Left lung (tissue), 10 donors: ENCODE results near the gene GXYLT1. TPM values are rescaled to one million over a fixed set of nuclear protein-coding genes. Genes with fewer than 3 reads are reported as not detected.

Source experiments
- ATAC-seq: fragments of 200-7000 bp; cut with Tn5 transposase; one replicate; pipeline ENCODE4 v1.9.1; 2020; ENCODE audit warnings: moderate library complexity
- DNase-seq, 4 donors: peaks; one replicate each; pipeline ENCODE4 v3.0.0-alpha.2; 2013 to 2020
- H3K27ac ChIP-seq, 2 donors: fragments of 200-600 bp; sonication (generic) in 1 of 2; one replicate each; pipeline versions ENCODE4 v1.5.0 to v1.8.0; 2020 to 2021
- H3K27me3 ChIP-seq, 2 donors: fragments of 200-600 bp; sonication (generic) in 1 of 2; one replicate each; pipeline versions ENCODE4 v1.5.0 to v1.8.0; 2020 to 2021
- H3K36me3 ChIP-seq, 2 donors: fragments of 200-600 bp; sonication (generic) in 1 of 2; one replicate each; pipeline versions ENCODE4 v1.5.0 to v1.8.0; 2020 to 2021
- H3K4me1 ChIP-seq, 2 donors: fragments of 200-600 bp; one replicate each; pipeline ENCODE4 v1.8.0; 2021
- H3K4me3 ChIP-seq, 2 donors: fragments of 200-600 bp; sonication (generic) in 1 of 2; one replicate each; pipeline versions ENCODE4 v1.5.0 to v1.8.0; 2020 to 2021; ENCODE audit warnings: mild to moderate bottlenecking in 1 of 2
- H3K9me3 ChIP-seq, 2 donors: fragments of 200-600 bp; sonication (generic) in 1 of 2; one replicate each; pipeline versions ENCODE4 v1.5.0 to v1.8.0; 2020 to 2021
- intact Hi-C, 2 donors: fragments of 100-400 bp; cut with DNase I; formaldehyde crosslinking; loops; one replicate each; pipeline versions ENCODE4 v1.11.2 to v1.14.2; 2022
- polyA plus RNA-seq, 6 donors: library from polyadenylated mRNA; unstranded; fragments of 120-200 nt; gene quantifications; one replicate each; pipeline ENCODE4 v1.2.1, GENCODE V29; 2013; ENCODE audit not compliant: insufficient read length in 6 of 6
- total RNA-seq, 2 donors: library from RNA; stranded (reverse); fragmentation: NEBNext Ultra II Directional; extraction: Animal tissue kit (Norgen Biotek cat#: 25700); gene quantifications; one replicate each; pipeline ENCODE4 v1.2.1, GENCODE V29; 2021
- TF ChIP-seq, protein P1 (sequence below), 2 donors: fragments of 200-600 bp; sonication (generic) in 1 of 2; IDR thresholded peaks; one replicate each; pipeline versions ENCODE4 v1.5.0 to v1.8.0; 2021; ENCODE audit warnings: antibody characterized with exemption in 2 of 2
- donor health status: DM: no; HTN: yes; CAD: no.
- donor health status: DM: no; HTN: no; CAD: no.

Gene GXYLT1
- total and polyA plus RNA-seq, 8 donors = 14.5 to 23.9 (median 20.8) TPM

DNA sequence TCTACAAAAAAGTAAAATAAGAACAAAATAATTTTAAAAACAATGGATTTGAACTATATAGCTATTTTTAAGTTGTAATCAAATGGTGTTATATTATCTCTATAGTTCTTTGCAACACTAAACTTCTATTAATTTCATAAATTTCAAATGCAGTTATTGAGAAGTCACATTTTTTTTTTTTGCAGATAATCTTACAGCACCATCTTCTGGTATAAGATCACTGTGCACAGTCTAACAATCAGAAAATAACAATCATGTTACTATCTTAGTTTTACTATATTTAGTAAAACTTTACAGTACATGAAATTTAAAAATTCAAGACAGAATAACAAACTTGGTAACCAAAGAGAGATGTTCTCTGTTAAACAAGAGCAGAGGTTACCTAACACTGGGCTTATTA is 40.6 kb downstream of the GXYLT1 start:
- no peak for DNase-seq
- Histone ChIP-seq H3K36me3 (peaks cover 0 to 8% of the 10 kb centered on the region in 2 donors), H3K4me1 (no peaks in the 10 kb centered on the region), H3K9me3 (no peaks in the 10 kb centered on the region), H3K4me3 (no peak overlapping the region), H3K27ac (no peak overlapping the region), H3K27me3 (no peaks in the 10 kb centered on the region)
- TF ChIP-seq, protein P1, sequence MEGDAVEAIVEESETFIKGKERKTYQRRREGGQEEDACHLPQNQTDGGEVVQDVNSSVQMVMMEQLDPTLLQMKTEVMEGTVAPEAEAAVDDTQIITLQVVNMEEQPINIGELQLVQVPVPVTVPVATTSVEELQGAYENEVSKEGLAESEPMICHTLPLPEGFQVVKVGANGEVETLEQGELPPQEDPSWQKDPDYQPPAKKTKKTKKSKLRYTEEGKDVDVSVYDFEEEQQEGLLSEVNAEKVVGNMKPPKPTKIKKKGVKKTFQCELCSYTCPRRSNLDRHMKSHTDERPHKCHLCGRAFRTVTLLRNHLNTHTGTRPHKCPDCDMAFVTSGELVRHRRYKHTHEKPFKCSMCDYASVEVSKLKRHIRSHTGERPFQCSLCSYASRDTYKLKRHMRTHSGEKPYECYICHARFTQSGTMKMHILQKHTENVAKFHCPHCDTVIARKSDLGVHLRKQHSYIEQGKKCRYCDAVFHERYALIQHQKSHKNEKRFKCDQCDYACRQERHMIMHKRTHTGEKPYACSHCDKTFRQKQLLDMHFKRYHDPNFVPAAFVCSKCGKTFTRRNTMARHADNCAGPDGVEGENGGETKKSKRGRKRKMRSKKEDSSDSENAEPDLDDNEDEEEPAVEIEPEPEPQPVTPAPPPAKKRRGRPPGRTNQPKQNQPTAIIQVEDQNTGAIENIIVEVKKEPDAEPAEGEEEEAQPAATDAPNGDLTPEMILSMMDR (IDR thresholded peaks at IDR 0.05) = no peak
- intact Hi-C loops = no loop called here
- no peak for ATAC-seq

DNA sequence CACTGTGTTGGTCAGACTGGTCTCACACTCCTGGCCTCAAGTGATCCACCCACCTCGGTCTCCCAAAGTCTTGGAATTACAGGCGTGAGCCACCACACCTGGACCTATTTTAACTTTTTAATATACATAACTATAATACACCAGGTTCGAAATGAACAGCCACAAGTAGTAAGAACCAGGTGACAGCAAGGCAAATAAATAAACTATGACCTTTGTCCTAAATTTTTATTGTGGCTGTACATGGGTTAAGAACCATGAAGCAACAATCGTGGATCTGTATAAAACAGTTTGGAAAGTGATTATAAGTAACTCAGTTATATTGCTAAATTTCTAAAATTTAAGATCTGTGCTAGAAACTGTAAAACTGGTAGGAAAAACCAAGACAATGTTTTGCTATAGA is 41.5 kb downstream of the GXYLT1 start:
- no peaks in the 10 kb centered on the region for H3K9me3 ChIP-seq
- intact Hi-C loops = no loop called here
- H3K27ac ChIP-seq = no peak overlapping the region
- peaks cover 0 to 8% of the 10 kb centered on the region in 2 donors for H3K36me3 ChIP-seq
- TF ChIP-seq, protein P1 (IDR thresholded peaks at IDR 0.05) = no peak
- ATAC-seq (no peak), DNase-seq (no peak)
- H3K4me3 ChIP-seq = no peak overlapping the region
- H3K27me3 ChIP-seq = no peaks in the 10 kb centered on the region
- H3K4me1 ChIP-seq = no peaks in the 10 kb centered on the region

DNA sequence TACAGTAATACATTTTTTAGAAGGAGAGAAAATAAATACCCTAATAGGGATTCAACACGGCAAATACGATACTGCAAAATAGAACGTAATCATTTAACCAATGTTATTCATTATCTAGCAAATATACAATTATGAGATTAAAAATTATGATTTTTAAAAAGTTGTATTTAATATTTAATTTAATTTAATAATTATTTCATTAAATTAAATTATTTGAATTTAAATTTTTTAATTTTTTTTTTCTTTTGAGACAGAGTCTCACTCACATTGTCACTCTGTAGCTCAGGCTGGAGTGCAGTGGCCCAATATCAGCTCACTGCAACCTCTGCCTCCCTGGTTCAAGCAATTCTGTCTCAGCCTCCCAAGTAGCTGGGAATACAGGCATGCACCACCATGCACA is 42.0 kb downstream of the GXYLT1 start:
- TF ChIP-seq, protein P1 (IDR thresholded peaks at IDR 0.05) = no peak
- Histone ChIP-seq H3K4me1 (peaks cover 0 to 2% of the 10 kb centered on the region in 2 donors), H3K27ac (no peak overlapping the region), H3K27me3 (no peaks in the 10 kb centered on the region), H3K9me3 (no peaks in the 10 kb centered on the region), H3K4me3 (no peak overlapping the region), H3K36me3 (peaks cover 0 to 5% of the 10 kb centered on the region in 2 donors)
- ATAC-seq (no peak), DNase-seq (no peak)
- intact Hi-C loops = no loop called here

DNA sequence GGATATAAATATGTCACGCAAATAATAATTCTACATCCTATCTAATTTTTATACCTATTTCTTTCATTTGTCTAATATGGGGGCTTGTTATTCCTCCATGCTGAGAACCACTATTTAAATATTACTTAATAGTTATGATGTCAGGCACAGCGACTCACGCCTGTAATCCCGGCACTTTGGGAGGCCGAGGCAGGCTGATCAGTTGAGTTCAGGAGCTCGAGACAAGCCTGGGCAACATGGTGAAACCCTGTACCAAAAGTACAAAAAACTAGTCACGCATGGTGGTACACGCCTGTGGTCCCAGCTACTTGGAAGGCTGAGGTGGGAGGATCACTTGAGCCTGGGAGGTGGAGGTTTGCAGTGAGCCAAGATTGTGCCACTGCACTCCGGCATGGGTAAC is 45.2 kb downstream of the GXYLT1 start:
- H3K36me3 ChIP-seq = peaks cover 0 to 14% of the 10 kb centered on the region in 2 donors
- no peaks in the 10 kb centered on the region for H3K27me3 ChIP-seq
- intact Hi-C loops = no loop called here
- ATAC-seq (no peak), DNase-seq (no peak)
- TF ChIP-seq, protein P1 (IDR thresholded peaks at IDR 0.05) = no peak
- H3K9me3 ChIP-seq = no peaks in the 10 kb centered on the region
- H3K27ac ChIP-seq = no peak overlapping the region
- peaks cover 0 to 12% of the 10 kb centered on the region in 2 donors for H3K4me1 ChIP-seq
- H3K4me3 ChIP-seq = no peak overlapping the region

DNA sequence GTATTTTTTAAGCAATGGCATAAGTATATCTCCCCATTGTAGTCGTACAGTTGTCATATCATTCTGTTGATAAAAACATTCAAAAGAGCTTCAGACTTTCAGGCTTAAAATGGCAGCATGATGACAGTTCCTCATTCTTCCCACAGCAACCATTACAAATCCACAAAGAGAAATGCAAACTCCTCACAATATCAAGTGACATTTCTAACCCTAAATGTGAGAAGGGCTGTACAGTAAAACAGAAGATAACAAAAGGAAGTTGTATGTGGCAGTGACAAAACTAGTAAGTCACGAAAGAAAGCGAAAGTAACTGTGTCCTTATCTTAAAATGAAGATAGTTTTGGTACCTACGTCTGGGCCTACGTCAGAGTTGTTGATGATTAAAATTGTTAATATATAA is 46.7 kb downstream of the GXYLT1 start:
- Histone ChIP-seq H3K4me3 (peak overlapping the region in 1 of 2 donors; percentile 5), H3K27me3 (no peaks in the 10 kb centered on the region), H3K36me3 (peaks cover 0 to 14% of the 10 kb centered on the region in 2 donors), H3K4me1 (peaks cover 0 to 12% of the 10 kb centered on the region in 2 donors), H3K9me3 (no peaks in the 10 kb centered on the region), H3K27ac (peak overlapping the region; percentile 42 to 57)
- ATAC-seq (peak; percentile 55), DNase-seq (peak in 1 of 4 donors; percentile 0)
- TF ChIP-seq, protein P1 (IDR thresholded peaks at IDR 0.05) = no peak
- intact Hi-C loops = no loop called here
